ENCODE data around the gene APBB2. TPM values are rescaled to one million over a fixed set of nuclear protein-coding genes. Genes with fewer than 3 reads are reported as not detected.

The APBB2 gene
- total and polyA plus RNA-seq, 12 donors: 5.2 to 35.4 (median 26.3) TPM

GRCh38 chr4:41200486-41201017, 13.8 kb downstream of the APBB2 start:
- Histone ChIP-seq H3K4me3 (no peak overlapping the region), H3K4me1 (peaks cover 6 to 94% (median 62%) of the 10 kb centered on the region in 9 donors), H3K27me3 (no peaks in the 10 kb centered on the region), H3K9me3 (no peaks in the 10 kb centered on the region), H3K36me3 (no peaks in the 10 kb centered on the region), H3K27ac (peak overlapping the region in 1 of 10 donors; percentile 76)
- WGBS, 2 donors: 76 to 83% methylated on average over 4 of the region's 4 CpGs
- no peak for TF ChIP-seq CTCF (IDR thresholded peaks at IDR 0.05)
- DNase-seq (no peak), ATAC-seq (no peak)
- intact Hi-C loops (cut with DNase I): loop anchor here in 2 of 10 donors (10.0 kb wide), 1 partner anchor 56 kb away; no protein-coding TSS in a partner anchor

- intact Hi-C loops (cut with DNase I): loop anchor here in 2 of 10 donors (10.0 kb wide), 1 partner anchor 55 kb away; no protein-coding TSS in a partner anchor
- H3K9me3 ChIP-seq: no peaks in the 10 kb centered on the region
- TF ChIP-seq CTCF (IDR thresholded peaks at IDR 0.05): no peak
- H3K27me3 ChIP-seq: no peaks in the 10 kb centered on the region
- H3K36me3 ChIP-seq: no peaks in the 10 kb centered on the region
- no peak for DNase-seq
- no peak overlapping the region for H3K4me3 ChIP-seq
- 78 to 87% methylated on average over 3 of the region's 3 CpGs for WGBS, 2 donors
- peaks cover 6 to 94% (median 54%) of the 10 kb centered on the region in 9 donors for H3K4me1 ChIP-seq
- peak overlapping the region in 1 of 10 donors; percentile 19 for H3K27ac ChIP-seq
- no peak for ATAC-seq
Measured at GRCh38 chr4:41199788-41200187, 14.6 kb downstream of the APBB2 start.

GRCh38 chr4:41197996-41198395, 16.3 kb downstream of the APBB2 start:
- no peak for TF ChIP-seq CTCF (IDR thresholded peaks at IDR 0.05)
- Histone ChIP-seq H3K9me3 (no peaks in the 10 kb centered on the region), H3K27ac (peak overlapping the region in 2 of 10 donors; percentile 11 to 55), H3K4me3 (no peak overlapping the region), H3K27me3 (no peaks in the 10 kb centered on the region), H3K36me3 (no peaks in the 10 kb centered on the region), H3K4me1 (peaks cover 6 to 84% (median 37%) of the 10 kb centered on the region in 9 donors)
- DNase-seq: no peak
- WGBS, 2 donors: 91 to 95% methylated on average over 2 of the region's 2 CpGs
- ATAC-seq: no peak
- intact Hi-C loops (cut with DNase I): no loop called here

GRCh38 chr4:41197495-41197894, 16.8 kb downstream of the APBB2 start:
- 74 to 84% methylated on average over 3 of the region's 3 CpGs for WGBS, 2 donors
- no peak for TF ChIP-seq CTCF (IDR thresholded peaks at IDR 0.05)
- ATAC-seq: no peak

More at GRCh38 chr4:41197495-41197894, 16.8 kb downstream of the APBB2 start:
- H3K4me3 ChIP-seq: no peak overlapping the region
- no peaks in the 10 kb centered on the region for H3K9me3 ChIP-seq
- DNase-seq: no peak
- no peaks in the 10 kb centered on the region for H3K36me3 ChIP-seq
- H3K27me3 ChIP-seq: no peaks in the 10 kb centered on the region
- no peak overlapping the region for H3K27ac ChIP-seq
- intact Hi-C loops (cut with DNase I): no loop called here
- peaks cover 6 to 81% (median 37%) of the 10 kb centered on the region in 9 donors for H3K4me1 ChIP-seq

Data from heart right ventricle (tissue), 16 donors.